NCI-H748 (cell line): ENCODE results near the gene DAAM2.

ENCODE experiments used
- DNase-seq: peaks from one replicate; lab custom pipeline; 2025; ENCODE audit not compliant: unreplicated experiment; lab: John Stamatoyannopoulos, UW

Gene DAAM2

DNA sequence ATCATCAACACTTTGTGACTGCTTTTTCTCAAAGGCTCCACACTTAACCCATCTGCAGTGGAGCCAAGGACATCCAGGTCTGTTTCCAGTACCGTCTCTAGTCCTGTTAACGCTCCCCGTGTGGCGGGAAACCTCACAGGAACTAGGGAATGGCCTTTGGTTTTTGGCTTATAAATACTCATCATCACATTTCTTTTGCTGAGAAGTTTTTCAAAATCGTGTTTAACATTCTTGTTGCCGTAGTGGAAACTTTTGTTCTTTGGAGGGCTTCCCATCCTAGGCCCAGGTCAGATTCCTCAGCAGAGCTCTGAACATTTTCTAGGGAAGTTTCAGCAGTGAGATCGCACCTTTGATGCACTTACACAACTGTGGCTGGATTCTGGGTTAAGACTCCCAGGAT is 24.6 kb downstream of the DAAM2 start:
- DNase-seq: no peak

- no peak for DNase-seq
Observed at GRCh38 chr6:39818695-39819094, 26.5 kb downstream of the DAAM2 start.

GRCh38 chr6:39819228-39819627 is 27.1 kb downstream of the DAAM2 start:
- no peak for DNase-seq

GRCh38 chr6:39819676-39820075 is 27.5 kb downstream of the DAAM2 start:
- DNase-seq: no peak

- no peak for DNase-seq
Observed at GRCh38 chr6:39820553-39820952, 28.4 kb downstream of the DAAM2 start.

DNA sequence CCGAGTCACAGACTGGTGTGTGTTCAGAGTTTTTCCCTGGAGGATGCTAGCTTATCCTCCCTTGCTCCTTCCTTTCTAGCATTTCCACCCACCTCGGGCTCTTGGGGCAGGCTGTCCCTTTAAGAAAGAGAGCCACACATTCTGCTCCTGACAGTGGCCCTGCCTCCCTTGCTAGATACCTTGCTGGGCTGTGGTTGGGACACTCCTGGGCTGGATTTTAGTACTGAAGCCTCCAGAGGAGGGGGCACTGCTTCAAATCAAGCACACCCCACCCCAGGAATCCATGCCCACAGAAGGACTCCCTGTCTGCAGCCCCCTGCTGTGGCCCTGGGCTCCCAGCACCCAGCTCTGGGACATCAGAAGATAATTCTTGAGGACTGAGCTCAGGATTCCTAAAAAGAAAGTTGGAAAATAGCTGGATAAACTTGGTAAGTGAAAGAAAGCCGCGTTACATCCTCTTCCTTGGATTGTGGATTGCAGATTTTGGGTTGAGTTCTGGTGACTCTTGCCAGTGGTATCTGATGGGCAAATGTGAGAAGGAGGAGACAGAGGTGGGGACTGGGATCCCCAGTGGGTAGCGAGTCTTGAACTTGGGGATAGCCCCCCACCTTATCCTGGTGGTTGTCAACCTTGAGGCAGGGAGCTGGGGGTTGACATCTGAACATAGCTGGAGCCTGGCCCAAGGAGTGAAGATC is 29.0 kb downstream of the DAAM2 start:
- no peak for DNase-seq

GRCh38 chr6:39821742-39822532 is 29.8 kb downstream of the DAAM2 start:
- DNase-seq: no peak

DNA sequence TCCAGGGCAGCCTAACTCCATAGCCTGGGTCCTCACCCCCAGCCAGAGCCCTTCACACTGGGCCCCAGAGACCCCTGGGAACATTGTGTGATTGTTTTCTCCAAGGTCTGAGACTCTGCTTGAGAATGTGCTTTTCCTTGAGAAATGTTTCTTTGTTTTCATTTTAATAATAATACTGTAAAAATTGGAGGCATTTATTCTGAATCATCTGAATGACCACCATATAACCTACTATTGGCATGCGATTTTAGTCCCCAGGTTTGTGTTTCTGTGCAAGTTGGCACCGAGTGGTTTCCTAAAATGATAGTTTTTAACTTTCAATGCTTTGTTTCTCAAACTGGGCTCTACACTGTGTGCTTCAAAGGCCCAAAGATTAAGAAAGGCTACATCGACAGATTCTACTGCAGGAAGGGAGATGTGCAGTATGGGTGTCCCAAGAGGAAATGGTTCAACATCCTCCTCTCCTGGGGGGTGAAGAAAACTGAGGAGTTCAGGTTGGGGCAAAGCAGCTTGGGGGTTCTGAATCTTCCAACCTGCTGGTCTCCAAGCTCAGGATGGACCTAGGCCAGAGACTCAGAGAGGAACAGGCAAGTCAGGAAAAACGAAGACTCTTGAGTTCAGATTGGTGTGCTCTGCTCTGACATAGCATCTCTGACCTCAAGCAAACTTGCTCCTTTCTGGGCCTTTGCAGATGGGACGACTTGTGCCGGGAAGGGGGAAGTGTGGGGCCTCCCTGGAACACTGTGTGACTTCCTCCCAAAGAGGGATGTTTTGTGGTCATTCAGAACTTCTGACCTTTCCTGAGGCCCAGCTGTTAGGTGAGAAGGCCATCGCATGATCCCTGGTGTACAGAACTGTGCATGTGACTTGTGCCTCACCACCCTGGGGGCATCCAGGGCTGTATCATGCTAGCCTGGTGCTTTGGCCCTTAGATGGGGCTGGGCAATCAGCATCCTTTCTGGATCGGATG is 31.0 kb downstream of the DAAM2 start:
- DNase-seq: no peak

DNA sequence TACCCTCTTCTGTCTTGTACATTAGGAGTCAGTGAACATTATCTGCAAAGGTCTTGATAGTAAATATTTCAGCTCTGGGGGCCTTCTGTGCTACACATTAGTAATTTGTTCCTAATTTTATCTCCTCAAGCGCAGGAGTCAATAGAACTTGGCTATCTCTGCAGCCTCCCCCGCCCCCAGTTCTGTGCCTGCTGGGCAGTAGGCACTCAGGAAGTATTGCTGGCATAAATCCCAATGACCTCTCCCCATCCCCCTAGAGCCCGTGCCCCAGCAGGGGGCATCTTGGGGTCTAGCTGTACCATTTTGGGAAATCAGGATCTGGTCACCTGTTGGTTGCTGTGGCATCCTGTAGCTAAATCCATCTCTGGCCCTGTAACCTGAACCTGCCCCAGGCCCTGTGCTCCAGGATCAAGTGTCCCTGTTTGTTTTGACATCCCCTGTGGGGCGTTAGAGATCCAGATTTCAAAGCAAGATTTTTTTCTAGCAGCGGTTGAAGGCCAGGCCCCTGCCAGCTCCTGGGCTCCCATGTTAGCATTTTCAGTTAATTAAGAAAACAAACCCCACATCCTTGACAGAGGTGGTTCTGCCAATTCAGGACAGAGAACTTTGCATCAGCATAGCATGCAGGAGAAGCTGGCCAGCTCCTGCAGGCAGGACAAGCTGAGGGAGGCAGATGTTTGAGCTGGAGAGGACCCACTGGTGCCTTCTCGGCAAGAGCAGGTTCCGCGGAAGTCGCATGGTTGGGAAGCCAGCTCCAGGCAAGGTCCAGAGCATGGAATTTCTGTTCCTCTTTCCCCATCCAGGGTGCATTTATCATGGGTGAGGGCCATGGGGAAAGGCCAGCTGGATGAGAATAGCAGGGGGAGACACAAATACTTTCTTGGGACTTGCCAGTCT is 32.1 kb downstream of the DAAM2 start:
- peak; percentile 44 for DNase-seq

DNA sequence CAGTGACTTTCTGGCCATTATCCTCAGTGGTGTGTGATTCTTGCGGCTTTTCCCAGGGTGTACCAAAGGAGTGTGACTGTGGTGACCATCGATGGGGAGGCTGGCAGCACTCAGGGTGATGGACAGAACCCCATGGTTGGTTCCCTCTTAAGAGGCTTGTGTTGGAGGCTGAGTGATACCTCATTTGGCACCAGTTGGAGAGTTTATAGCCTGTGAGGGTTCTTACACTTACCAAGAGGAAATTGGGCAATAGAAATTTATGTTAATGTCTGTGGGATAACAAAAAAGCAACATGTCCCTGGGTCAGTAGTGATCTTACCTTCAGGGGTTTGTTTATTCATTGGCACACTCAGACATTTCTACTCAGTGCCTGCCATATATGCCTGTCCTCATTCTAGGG is 37.2 kb downstream of the DAAM2 start:
- DNase-seq: no peak

GRCh38 chr6:39830444-39830843 is 38.3 kb downstream of the DAAM2 start:
- no peak for DNase-seq

GRCh38 chr6:39831701-39832100 is 39.5 kb downstream of the DAAM2 start:
- no peak for DNase-seq

DNA sequence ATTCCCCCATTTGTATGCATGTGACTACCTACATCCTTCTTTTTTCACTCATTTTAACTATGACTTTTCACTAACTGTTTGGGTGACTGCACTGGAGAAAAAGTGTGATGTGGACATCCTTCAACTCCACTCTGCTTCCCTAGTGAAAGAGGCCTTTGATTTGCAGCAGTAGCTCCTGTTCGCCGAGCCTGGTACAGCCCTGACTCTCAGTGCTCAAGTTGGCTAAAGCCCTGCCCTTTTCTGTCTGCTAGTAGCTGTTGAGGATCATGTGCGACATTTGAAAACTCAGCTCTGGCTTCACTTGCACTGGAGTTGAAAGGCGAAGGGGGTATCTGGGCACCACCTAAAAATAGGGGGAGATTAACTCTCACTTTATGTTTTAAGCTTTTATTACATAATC is 42.1 kb downstream of the DAAM2 start:
- no peak for DNase-seq

- DNase-seq: no peak
Observed at GRCh38 chr6:39834866-39835265, 42.7 kb downstream of the DAAM2 start.

DNA sequence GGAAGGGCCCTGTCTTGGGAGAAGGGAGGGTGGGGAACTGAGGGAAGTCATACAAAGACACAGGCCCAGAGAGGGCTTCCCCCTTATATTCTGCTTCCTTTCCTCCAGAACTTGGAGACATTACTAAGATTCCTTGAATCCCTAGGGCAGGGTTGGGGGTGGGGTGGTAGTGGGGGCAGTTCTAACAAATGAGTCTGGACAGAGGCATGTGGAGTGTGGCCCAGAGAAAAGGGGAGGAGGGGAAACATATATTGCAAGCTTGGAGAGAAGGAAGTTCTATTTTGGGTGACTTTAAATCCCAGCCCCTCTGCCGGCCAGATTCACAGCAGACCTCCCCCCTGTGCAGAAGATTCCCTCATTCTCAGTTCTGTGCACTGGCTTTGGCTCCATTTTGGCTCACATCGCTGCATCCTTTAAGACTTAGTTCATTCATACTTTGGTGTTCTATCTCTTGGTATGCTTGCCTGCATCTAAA is 43.7 kb downstream of the DAAM2 start:
- no peak for DNase-seq

DNA sequence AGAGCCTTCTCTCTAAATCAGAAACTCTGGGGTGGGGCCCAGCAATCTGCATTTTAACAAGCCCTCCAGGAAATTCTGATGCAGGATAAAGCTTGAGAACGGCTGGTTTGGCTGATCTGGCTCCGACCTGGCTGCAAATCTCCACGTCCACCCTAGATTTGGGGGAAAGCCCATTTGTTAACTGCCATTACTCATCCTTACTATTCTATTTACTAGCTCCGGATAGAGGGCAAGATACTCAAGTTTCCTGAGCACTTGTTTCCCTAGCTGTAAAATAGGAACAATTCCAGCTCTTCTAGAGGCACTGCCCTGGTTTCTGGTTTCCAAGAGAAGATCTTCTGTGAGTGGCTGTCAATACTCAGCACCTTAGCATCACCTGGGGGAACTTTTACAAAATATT is 44.4 kb downstream of the DAAM2 start:
- no peak for DNase-seq

DNA sequence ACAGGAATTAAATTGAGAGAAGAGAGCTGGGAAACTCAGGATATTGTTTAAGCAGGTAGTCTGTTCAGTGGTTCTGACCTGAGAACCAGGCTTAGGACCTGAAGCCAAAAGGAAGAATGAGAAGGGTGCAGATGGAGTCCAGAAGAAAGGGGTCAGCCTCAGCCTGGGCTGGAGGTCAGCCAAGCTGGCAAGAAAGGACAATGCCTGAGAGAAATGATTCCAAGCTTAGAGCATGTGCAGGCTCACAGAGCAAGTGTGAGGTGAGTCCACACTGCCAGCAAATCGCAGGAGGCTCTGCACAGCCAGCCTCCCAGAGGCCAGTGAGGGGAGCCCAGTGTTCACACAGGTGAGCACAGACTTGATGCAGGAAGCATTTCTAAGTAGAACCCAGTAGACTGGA is 47.3 kb downstream of the DAAM2 start:
- DNase-seq: no peak

GRCh38 chr6:39840781-39841180 is 48.6 kb downstream of the DAAM2 start:
- no peak for DNase-seq

GRCh38 chr6:39841291-39841690 is 49.1 kb downstream of the DAAM2 start:
- DNase-seq: peak; percentile 13

DNA sequence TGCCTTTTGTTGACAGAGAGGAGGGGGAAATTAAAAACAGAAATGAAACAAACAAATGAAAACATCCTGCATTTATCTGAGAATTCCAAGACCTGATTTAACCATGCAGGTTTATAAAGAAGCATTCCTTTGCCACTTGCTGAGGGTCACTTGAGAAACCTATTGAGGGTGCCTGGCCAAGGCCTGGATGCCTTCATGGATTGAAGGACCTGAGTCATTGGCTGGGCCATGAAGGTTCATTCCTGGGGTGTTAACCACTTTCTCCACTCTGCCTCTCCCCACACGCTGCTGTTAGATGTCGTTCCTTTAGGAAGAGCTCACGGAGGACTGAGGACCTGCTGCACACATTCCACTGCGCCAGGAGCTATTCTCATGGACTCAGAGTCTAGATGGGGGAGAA is 49.7 kb downstream of the DAAM2 start:
- no peak for DNase-seq
